OCI-LY1 (cell line): ENCODE measurements around the gene TULP4.

Source experiments
- H2AFZ ChIP-seq: fragments of 200-600 bp; sonication (generic), shearing (Covaris generic); 2 replicates; pipeline ENCODE4 v1.6.0; 2014; ENCODE audit warnings: antibody characterized with exemption, mild to moderate bottlenecking, low read length
- H3F3A ChIP-seq: fragments of 200-600 bp; sonication (generic), shearing (Covaris generic); 2 replicates; pipeline ENCODE4 v1.6.0; 2014; ENCODE audit warnings: mild to moderate bottlenecking, antibody characterized with exemption, low read length, moderate library complexity; ENCODE audit not compliant: insufficient read depth
- H3K27ac ChIP-seq: fragments of 200-600 bp; sonication (generic); 2 replicates; pipeline ENCODE4 v1.5.1; 2014; ENCODE audit warnings: low read length, mixed run types, mild to moderate bottlenecking, low read depth; ENCODE audit not compliant: poor library complexity, severe bottlenecking
- H3K27me3 ChIP-seq: fragments of 200-600 bp; sonication (generic); 2 replicates; pipeline ENCODE4 v1.6.0; 2014; ENCODE audit warnings: antibody characterized with exemption, mild to moderate bottlenecking, low read length, moderate library complexity; ENCODE audit not compliant: insufficient read depth
- H3K36me3 ChIP-seq: fragments of 200-600 bp; sonication (generic); 2 replicates; pipeline ENCODE4 v1.6.1; 2014; ENCODE audit warnings: mild to moderate bottlenecking, antibody characterized with exemption, low read length, moderate library complexity, mixed read lengths; ENCODE audit not compliant: insufficient read depth
- H3K4me1 ChIP-seq: fragments of 200-600 bp; sonication (generic); 2 replicates; pipeline ENCODE4 v1.5.1; 2014; ENCODE audit warnings: mild to moderate bottlenecking, low read length, moderate library complexity; ENCODE audit not compliant: insufficient read depth, severe bottlenecking
- H3K4me2 ChIP-seq: fragments of 200-600 bp; sonication (generic), shearing (Covaris generic); 2 replicates; pipeline ENCODE4 v1.6.1; 2014; ENCODE audit warnings: low read length
- H3K4me3 ChIP-seq: fragments of 200-600 bp; sonication (generic); 2 replicates; pipeline ENCODE4 v1.5.1; 2014; ENCODE audit warnings: low read length, low read depth, mild to moderate bottlenecking, mixed read lengths; ENCODE audit not compliant: poor library complexity, severe bottlenecking
- H3K79me2 ChIP-seq: fragments of 200-600 bp; shearing (Covaris generic); 2 replicates; pipeline ENCODE4 v1.6.1; 2016; ENCODE audit warnings: mixed run types, low read length, mixed read lengths; ENCODE audit not compliant: insufficient read depth
- H3K9ac ChIP-seq: fragments of 200-600 bp; sonication (generic), shearing (Covaris generic); 2 replicates; pipeline ENCODE4 v1.6.1; 2014; ENCODE audit warnings: mild to moderate bottlenecking, low read length, mixed read lengths
- H3K9me2 ChIP-seq: fragments of 200-600 bp; sonication (generic), shearing (Covaris generic); 2 replicates; pipeline ENCODE4 v1.6.1; 2014; ENCODE audit warnings: low read depth, mild to moderate bottlenecking, low read length, mixed read lengths
- H3K9me3 ChIP-seq: fragments of 200-600 bp; shearing (Covaris generic); 2 replicates; pipeline ENCODE4 v1.6.1; 2014; ENCODE audit warnings: low read length, mixed read lengths
- H4K20me1 ChIP-seq: fragments of 200-600 bp; sonication (generic), shearing (Covaris generic); 2 replicates; pipeline ENCODE4 v1.6.0; 2016; ENCODE audit warnings: mild to moderate bottlenecking, low read length; ENCODE audit not compliant: insufficient read depth
- EZH2 ChIP-seq: fragments of 200-600 bp; sonication (generic), shearing (Covaris generic); IDR thresholded peaks from 2 replicates; pipeline ENCODE4 v1.8.0; 2017; ENCODE audit warnings: borderline replicate concordance, mixed run types, mild to moderate bottlenecking, antibody characterized with exemption, low read length, moderate library complexity, mixed read lengths
- TF ChIP-seq, protein P1 (sequence below): fragments of 200-600 bp; sonication (generic), shearing (Covaris generic); IDR thresholded peaks from 2 replicates; pipeline ENCODE4 v1.5.1; 2017; ENCODE audit warnings: mild to moderate bottlenecking, antibody characterized with exemption, low read length, moderate library complexity, mixed read lengths

Gene TULP4

GRCh38 chr6:158488065-158488464, 175.8 kb downstream of the TULP4 start:
- H3K9ac ChIP-seq, result no peak overlapping the region
- no peak overlapping the region for H2AFZ ChIP-seq
- H3F3A ChIP-seq, result no peaks in the 10 kb centered on the region; the same call in 1 of the 2 replicates
- H3K27me3 ChIP-seq, result no peaks in the 10 kb centered on the region
- no peak overlapping the region for H3K4me3 ChIP-seq
- H3K27ac ChIP-seq, result no peak overlapping the region
- H3K36me3 ChIP-seq, result peaks cover 48% of the 10 kb centered on the region; the same call in 1 of the 2 replicates
- H3K9me2 ChIP-seq, result no peaks in the 10 kb centered on the region
- TF ChIP-seq, protein P1, sequence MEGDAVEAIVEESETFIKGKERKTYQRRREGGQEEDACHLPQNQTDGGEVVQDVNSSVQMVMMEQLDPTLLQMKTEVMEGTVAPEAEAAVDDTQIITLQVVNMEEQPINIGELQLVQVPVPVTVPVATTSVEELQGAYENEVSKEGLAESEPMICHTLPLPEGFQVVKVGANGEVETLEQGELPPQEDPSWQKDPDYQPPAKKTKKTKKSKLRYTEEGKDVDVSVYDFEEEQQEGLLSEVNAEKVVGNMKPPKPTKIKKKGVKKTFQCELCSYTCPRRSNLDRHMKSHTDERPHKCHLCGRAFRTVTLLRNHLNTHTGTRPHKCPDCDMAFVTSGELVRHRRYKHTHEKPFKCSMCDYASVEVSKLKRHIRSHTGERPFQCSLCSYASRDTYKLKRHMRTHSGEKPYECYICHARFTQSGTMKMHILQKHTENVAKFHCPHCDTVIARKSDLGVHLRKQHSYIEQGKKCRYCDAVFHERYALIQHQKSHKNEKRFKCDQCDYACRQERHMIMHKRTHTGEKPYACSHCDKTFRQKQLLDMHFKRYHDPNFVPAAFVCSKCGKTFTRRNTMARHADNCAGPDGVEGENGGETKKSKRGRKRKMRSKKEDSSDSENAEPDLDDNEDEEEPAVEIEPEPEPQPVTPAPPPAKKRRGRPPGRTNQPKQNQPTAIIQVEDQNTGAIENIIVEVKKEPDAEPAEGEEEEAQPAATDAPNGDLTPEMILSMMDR, result no peak
- TF ChIP-seq EZH2, result no peak
- no peaks in the 10 kb centered on the region for H3K79me2 ChIP-seq
- H4K20me1 ChIP-seq, result no peaks in the 10 kb centered on the region
- no peaks in the 10 kb centered on the region for H3K9me3 ChIP-seq
- no peaks in the 10 kb centered on the region for H3K4me1 ChIP-seq
- no peak overlapping the region for H3K4me2 ChIP-seq

- no peak overlapping the region for H3K4me2 ChIP-seq
- TF ChIP-seq, protein P1, result no peak
- TF ChIP-seq EZH2, result no peak
- no peaks in the 10 kb centered on the region for H3K27me3 ChIP-seq
These were observed 177.2 kb downstream of the TULP4 start for GRCh38 chr6:158489441-158489840.

DNA sequence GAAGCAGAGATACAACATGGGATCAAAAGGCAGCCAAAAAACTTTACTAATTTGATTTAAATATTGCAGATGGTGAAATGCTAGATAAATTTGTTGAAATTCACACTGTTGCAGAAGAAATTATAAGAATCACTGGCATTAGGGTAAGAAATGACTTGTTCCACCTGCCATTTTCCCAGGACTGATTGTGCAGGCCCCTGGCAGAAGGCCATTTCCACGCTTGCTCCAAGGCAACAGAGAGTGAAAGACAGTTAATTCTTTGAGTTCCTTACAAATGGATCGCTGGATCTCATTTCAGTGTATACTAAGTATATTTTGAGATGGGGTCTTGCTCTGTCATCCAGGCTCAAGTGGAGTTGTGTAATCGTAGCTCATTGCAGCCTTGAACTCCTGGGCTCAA, 180.6 kb downstream of the TULP4 start:
- no peaks in the 10 kb centered on the region; the same call in 1 of the 2 replicates for H3F3A ChIP-seq
- no peaks in the 10 kb centered on the region for H4K20me1 ChIP-seq
- no peak overlapping the region for H3K4me2 ChIP-seq
- H3K27ac ChIP-seq, result no peak overlapping the region
- no peak overlapping the region for H3K9ac ChIP-seq
- H3K27me3 ChIP-seq, result no peaks in the 10 kb centered on the region
- H3K4me3 ChIP-seq, result no peak overlapping the region
- TF ChIP-seq, protein P1, result no peak
- no peak for TF ChIP-seq EZH2
- no peaks in the 10 kb centered on the region for H3K79me2 ChIP-seq
- H3K4me1 ChIP-seq, result no peaks in the 10 kb centered on the region
- H2AFZ ChIP-seq, result no peak overlapping the region
- no peaks in the 10 kb centered on the region for H3K9me3 ChIP-seq
- no peaks in the 10 kb centered on the region for H3K9me2 ChIP-seq
- peaks cover 54% of the 10 kb centered on the region for H3K36me3 ChIP-seq

More at GRCh38 chr6:158489441-158489840, 177.2 kb downstream of the TULP4 start:
- Histone ChIP-seq H3F3A (no peaks in the 10 kb centered on the region; the same call in 1 of the 2 replicates), H3K9me3 (no peaks in the 10 kb centered on the region), H3K4me1 (no peaks in the 10 kb centered on the region), H3K4me3 (no peak overlapping the region), H3K79me2 (no peaks in the 10 kb centered on the region), H3K9me2 (no peaks in the 10 kb centered on the region), H4K20me1 (no peaks in the 10 kb centered on the region), H3K36me3 (peaks cover 46% of the 10 kb centered on the region), H2AFZ (no peak overlapping the region), H3K27ac (no peak overlapping the region), H3K9ac (no peak overlapping the region)
